Stimulated activated CD4-positive, alpha-beta T cell treated with anti-CD3 and anti-CD28 coated beads, Interleukin-12 subunit alpha, Interleukin-12 subunit beta, amount 100 ng/mL, for 4 hours (primary cell): Measurements from ENCODE around the gene AZGP1.
"Not testable (repeated sequence)": the region's sequence is repeated elsewhere in the genome, so short reads cannot be mapped to it uniquely, and the experiment has no call there.

ENCODE experiments used
- DNase-seq: peaks from one replicate; pipeline ENCODE4 v3.0.0-alpha.2; 2020

AZGP1 gene

GRCh38 chr7:99975782-99976521 is at the start of gene AZGP1:
AZGP1 (minus strand) TSS chr7:99976031; CDS start chr7:99976020, 11 bp downstream.
- DNase-seq: no peak

GRCh38 chr7:100024020-100024619 is 48.3 kb upstream of the AZGP1 start:
- no peak for DNase-seq

- no peak for DNase-seq
Observed at GRCh38 chr7:100023526-100023925, 47.7 kb upstream of the AZGP1 start.

DNA sequence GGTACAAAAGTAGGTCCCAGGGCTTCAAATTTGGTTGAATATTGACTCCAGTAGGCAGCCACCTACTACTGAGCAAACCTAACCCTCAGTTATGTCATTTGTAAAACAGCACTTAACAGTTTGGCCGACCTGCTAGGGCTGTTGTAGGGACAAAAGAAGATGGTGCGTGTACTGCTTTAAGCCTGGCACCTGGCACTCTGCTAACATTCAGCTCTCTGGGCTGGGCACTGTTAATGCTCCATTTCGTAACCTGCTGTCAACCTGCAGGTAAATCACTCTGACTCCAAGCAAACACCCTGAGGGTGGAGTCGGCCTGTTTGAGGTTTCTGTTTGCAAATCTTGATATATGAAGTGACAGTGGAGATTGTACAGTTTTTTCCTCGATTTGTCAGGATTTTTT is 46.8 kb upstream of the AZGP1 start:
- no peak for DNase-seq

DNA sequence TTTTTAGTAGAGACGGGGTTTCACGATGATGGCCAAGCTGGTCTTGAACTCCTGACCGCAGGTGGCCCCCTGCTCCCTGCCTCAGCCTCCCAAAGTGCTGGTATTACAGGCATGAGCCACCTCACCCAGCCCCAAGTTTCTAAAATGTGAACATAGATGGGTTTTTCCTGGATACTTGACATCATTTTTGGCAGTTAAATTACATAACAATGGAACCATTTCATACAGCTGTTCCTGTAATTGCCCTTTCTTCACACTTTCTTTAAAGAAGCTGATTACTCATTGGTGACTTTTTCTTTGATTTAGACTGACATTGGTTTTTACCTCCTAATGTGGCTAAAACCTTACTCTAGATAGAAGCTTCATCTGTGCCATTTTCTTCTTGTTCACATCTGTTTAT is 45.5 kb upstream of the AZGP1 start:
- no peak for DNase-seq

DNA sequence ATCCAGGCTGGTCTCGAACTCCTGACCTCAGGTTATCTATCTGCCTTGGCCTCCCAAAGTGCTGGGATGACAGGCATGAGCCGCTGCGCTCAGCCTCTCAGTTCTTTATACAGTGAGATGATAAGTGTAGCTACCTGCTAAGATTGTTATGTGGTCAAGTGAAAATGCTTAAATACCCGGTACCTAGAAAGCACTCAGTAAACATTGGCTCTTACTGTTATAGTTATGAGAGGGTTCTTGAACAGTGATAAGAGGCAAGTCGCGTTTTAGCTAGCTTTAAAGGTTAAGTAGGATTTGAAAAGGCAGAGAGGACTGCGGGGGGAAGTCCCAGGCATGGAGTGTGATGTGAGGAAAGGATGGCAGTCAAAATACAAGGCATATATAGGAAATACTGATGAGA is 44.1 kb upstream of the AZGP1 start:
- no peak for DNase-seq

DNA sequence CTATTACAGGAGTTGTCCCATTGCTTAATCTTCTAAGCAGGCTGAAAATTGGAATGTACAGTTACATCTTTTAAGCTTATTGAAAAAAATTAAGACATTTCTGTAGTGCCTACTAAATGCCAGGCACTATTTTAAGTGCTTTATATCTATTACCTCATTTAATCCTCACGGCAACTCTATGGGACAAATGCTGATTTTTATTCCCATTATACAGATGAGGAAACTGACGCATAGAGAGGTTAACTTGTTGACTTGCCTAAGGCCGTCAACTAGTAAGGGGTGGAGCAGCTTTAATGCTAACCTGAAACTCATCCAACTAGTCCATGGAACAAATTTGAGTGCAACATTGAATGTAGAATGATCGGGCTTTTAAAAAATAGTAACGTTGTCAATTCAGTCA is 42.0 kb upstream of the AZGP1 start:
- DNase-seq: no peak

- DNase-seq: no peak
Observed at GRCh38 chr7:100017300-100017699, 41.5 kb upstream of the AZGP1 start.

DNA sequence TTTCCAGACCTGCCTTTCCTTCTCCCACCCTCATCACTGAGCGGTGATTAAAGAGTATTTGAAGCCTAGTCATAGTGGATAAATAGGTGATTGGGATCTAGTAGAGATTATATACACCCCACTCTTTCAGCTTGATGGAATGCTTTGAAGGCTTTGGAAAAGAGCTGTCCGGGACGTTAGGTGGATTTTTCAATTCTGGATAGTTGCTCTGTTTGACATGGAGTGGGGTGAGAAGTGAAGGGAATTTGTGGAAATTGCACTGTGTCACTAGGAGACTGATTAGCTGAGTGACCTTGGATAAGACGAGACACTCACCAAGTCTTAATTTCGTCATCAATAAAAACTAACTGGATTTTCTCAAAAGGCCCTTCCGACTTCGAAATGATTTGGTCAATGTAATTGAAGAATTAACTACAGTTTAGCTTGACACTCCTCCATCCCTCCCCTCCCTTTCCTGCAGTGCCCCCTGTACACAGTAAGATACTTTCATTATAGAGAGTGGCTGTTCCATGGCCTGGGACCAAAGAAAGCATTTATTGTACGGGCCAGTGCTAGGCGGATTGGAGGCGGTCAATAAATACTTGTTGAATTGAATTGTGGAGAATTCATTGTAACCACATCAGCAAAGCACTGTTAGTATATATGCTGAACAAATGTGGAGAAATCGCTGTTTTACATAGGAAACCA is 40.5 kb upstream of the AZGP1 start:
- no peak for DNase-seq

DNA sequence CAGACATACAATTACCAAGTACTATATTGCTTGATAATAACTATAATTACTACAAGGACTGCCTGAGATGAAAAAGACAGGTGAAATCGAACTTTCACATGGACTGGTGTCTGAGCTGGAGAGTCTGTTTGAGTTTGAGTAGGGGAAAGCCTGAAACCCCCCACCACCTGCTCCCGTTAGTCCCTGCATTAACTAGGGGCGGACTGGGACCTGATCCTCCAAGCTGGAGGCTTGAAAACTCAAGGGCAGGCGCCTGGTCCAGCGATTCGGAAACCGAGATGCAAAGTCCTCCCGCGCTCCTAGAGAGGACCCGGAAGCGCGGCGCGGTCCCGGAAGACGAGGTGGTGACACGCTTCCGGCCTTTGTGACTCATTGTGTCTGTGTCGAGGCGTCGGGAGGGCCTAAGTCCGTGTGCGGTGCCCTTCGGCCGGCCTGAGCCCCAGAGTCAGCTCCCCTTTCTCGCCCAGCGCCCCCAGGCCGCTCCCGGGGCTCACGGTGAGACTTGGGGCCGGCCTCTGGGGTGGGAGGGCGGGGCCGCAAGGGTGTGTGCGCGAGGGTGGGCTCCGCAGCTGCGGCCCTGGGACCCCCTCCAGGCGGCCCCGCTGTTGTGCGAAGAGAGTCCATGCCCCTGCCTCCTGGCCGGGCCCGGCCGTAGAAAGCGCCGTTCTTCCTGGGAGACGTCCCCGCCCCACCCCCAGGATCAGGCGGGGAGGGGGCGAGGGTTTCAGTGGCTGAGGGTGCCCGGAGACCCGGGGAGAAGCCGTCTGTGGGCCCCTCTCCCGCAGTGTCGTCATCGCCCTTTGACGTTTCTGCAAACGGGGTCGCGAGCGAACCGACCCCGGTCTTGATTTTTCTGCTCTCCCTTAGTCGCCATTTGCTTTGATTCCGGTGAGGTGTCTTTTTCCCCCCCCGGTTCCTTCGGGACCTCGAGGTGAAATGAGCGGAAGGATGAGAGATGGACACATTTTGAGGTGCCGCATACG is 39.7 kb upstream of the AZGP1 start, which contains the start of gene ZKSCAN1:
Gene ZKSCAN1, plus strand, starts transcription at position 365 of the 983 bp plus-strand sequence. CDS start 7,911 bp downstream, outside the sequence.
- DNase-seq: peak; percentile 76

GRCh38 chr7:100013328-100013676 is 37.5 kb upstream of the AZGP1 start:
- peak; percentile 18 for DNase-seq

DNA sequence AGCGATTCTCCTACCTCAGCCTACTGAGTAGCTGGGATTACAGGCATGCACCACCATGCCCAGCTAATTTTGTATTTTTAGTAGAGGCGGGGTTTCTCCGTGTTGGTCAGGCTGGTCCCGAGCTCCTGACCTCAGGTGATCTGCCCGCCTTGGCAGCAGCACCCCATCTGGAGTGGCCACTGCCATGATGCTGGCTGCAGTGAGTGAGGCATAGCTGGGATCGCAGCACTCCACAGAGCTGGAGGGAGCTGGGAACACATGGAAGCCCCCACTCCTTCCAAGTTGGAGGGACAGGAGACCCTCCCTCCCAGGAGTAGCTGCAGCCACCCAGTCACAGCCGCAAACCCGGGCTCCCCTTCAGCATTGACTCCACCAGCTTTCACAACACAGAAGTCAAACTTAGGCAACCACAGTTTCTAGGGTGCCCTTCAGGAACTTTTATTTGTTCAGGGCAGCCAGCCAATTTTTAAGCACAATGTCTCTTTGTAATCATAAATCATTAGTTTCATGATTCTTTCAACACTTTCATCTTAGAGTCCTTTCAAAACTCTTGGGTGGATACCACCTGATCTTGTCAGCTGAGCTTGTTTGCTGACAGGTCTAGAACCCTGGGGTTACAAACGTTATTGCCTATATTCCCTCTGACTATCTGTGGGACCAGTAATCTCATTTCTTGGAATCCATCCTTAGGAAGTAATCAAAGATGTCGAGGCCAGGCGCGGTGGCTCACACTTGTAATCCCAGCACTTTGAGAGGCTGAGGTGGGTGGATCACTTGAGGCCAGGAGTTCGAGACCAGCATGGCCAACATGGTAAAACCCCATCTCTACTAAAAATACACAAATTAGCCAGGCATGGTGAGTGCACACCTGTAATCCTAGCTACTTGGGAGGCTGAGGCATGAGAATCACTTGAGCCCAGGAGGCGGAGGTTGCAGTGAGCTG is 36.8 kb upstream of the AZGP1 start:
- DNase-seq: not testable (repeated sequence)

DNA sequence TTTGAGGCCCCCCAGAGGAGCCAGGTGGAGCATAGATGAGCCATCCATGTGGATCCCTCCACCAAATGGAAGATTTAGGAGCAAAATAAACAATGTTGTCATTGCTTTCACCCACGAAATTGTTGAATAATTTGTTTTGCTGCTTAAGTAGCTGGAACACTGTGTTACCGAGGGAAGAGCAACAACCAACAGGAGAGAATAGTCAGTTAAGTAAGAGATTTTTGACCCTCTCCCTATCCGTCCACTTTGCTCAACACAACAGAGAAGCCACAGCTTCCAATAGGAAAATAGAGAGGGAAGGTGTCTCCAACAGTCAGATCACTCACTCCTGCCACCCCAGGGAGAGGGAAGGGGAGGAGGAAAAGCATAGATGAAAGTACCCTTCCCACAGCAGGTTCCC is 35.7 kb upstream of the AZGP1 start:
- no peak for DNase-seq

DNA sequence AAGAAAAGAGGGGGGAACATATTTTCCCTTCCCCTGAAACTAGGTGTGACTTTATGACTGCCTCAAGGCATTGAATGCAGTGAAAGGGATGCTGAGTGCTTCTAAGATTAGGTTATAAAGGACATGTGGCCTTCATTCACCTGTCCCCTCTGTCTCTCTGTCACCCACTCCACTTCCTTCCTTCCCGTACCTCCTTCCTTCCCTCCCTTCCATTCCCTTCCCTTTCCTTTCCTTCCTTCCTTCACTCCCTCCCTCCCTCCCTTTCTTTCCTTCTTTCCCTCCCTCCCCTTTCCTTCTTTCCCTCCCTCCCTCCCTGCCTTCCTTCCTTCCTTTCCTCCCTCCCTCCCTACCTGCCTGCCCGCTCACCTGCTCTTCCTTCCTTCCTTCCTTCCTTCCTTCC is 35.1 kb upstream of the AZGP1 start:
- no peak for DNase-seq

DNA sequence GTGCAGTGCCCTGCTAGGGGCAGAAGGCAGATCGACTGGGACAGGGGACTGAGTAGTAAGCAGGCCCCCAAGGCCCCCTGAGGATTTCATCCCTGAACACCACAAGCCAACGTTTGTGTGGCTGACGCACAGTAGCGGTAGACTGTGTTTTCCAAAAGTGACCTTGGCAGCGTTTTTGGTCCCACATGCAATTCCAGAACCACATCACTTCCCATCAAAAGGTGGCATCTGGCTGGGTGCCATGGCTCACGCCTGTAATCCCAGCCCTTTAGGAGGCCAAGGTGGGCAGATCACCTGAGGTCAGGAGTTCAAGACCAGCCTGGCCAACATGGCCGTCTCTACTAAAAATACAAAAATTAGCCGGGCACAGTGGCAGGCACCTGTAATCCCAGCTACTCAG is 34.1 kb upstream of the AZGP1 start:
- DNase-seq: not testable (repeated sequence)

DNA sequence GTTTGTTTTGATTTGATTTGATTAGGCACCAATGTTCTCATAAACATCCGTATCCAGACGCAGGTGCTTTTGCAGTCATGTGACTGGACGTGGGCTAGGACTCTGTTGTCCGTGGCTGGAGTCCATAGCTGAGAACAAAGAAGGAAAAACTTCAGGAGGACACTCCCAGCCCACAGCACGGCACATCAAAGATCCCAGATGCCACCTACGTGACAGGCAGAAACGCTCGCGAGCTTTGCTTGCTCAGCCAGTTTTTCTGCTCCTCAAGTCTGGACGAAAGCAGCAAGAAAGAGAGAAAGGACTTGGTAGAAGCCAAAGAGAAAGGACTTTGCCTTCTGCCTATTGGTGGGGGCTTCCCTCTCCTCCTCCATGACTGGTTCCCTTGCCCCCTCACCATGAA is 32.7 kb upstream of the AZGP1 start:
- DNase-seq: no peak

GRCh38 chr7:100007887-100008286 is 32.1 kb upstream of the AZGP1 start:
- DNase-seq: no peak

DNA sequence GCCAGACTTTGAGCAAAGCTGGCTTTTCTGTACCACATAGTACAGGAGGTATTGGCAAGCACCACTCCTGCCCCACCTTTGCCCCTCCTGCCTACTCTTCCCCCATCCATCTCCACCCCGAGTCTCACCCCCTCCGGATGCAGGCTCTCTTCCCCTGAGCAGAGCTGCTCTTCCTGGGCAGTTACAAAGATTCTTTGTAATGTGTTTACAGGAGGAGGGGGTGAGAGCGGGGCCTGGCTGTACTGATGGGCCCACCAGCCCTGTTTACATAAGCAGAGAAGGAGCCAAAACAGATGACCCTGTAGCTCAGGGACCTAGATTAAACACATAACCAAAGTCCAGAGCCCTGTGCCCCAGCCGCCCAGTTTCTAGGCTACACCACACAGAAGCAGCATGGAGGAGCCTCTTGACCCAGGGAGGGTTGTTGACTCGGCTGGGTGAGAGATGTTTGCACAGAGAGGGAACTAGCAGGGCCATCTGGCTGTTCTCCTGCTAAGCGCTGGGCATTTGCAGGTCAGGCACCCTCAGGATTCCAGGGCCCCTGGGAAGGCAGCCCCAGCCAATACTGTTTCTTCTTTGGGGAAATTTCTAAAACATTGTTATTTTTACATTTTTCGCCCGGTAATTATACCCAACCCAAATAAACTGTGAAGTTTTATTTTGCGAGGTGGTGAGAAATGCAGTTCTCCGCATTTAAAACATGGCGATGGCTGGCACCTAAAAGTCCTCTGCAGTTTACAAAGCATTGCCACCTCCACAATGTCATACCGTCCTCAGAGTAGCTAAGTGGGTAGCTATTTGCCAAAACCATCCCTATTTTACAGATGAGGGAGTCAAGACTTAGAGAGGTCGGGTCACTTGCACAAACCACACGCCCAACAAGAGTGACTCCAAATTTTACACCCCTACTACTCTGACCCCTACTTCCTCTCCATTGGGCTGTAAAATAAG is 28.2 kb upstream of the AZGP1 start:
- DNase-seq: no peak

DNA sequence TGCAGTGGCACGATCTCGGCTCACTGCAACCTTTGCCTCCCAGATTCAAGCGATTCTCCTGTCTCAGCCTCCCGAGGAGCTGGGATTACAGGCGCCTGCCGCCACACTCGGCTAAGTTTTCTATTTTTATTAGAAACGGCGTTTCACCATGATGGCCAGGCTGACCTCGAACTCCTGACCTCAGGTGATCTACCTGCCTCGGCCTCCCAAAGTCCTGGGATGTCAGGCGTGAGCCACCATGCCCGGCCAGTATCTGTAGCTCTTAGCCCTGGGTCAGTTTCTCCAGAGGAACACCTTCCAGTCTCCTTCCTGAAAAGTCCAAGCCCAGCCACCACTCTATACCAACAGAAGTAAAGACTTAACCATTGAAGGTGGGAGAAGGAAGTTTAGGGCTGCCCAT is 24.4 kb upstream of the AZGP1 start:
- no peak for DNase-seq

DNA sequence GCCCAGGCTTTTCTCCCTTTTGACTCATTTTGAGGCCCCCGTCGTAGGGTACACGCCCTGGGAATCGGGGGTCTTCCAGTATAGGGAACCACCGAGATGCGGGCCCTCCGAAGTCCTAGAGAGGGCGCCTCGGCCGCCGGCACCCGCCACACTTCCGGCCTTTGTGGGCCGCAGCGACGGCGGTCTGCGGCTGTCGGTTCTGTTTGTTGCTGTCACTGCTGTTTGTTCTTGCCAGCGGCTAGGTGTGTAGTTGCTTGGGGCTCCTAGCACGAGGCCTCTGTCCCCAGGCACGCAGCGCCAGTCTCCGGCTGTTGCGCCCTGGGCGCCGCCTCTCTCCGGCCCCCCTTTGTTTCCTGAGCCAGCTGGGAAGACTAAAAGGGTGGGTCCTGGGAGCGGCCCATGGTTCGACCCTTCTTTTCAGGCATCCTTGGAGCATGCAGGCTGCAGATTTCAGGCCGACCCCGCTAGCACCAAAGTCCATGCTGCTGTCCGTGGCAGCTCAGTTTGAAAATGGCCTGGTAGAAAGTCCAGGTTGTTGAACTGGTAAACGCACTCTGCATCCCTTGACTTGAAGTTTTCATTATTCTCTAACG is 21.8 kb upstream of the AZGP1 start:
- DNase-seq: peak; percentile 55
